H1 (cell line): ENCODE results near the gene AMH. TPM values are rescaled to one million over a fixed set of nuclear protein-coding genes. Genes with fewer than 3 reads are reported as not detected.

Experiments
- CTCF ChIA-PET: fragments of 300-600 bp; sonication (Branson Sonifier 250); formaldehyde crosslinking; loops from one replicate; lab custom pipeline; 2021; ENCODE audit not compliant: partially characterized antibody; lab: Charles Lee
- POLR2A ChIA-PET: fragments of 300-600 bp; sonication (Branson Sonifier 250); formaldehyde crosslinking; loops from one replicate; lab custom pipeline; 2021; ENCODE audit warnings: inconsistent platforms; ENCODE audit not compliant: partially characterized antibody; lab: Charles Lee
- DNase-seq, 2 experiments: peaks; one replicate each; pipeline versions ENCODE4 v3.0.0 to v3.0.0-alpha.2; 2010 to 2022; ENCODE audit warnings: low spot score in 2 of 2, low read depth in 1 of 2, mixed read lengths in 1 of 2
- FAIRE-seq: peaks from 2 replicates; lab custom pipeline; 2011; peaks lifted over from hg19 to GRCh38; lab: Jason Lieb, UNC
- H2AFZ ChIP-seq: 2 replicates; pipeline ENCODE4 v1.8.1; 2012; ENCODE audit warnings: low read length, inconsistent platforms
- H2AK5ac ChIP-seq: 2 replicates; pipeline ENCODE4 v1.6.1; 2013; ENCODE audit warnings: low read depth, low read length
- H2BK120ac ChIP-seq: replicated peaks from 2 replicates; pipeline ENCODE3; 2013; ENCODE audit warnings: low read depth, low read length, inconsistent platforms
- H2BK12ac ChIP-seq: 2 replicates; pipeline ENCODE4 v1.6.1; 2013; ENCODE audit warnings: low read depth, low read length
- H2BK15ac ChIP-seq: 2 replicates; pipeline ENCODE4 v1.6.1; 2013; ENCODE audit warnings: low read length
- H2BK20ac ChIP-seq: 2 replicates; pipeline ENCODE4 v1.6.1; 2013; ENCODE audit warnings: low read length
- H2BK5ac ChIP-seq: 2 replicates; pipeline ENCODE4 v1.6.1; 2013; ENCODE audit warnings: low read depth, low read length
- H3K14ac ChIP-seq: 2 replicates; pipeline ENCODE4 v1.6.1; 2013; ENCODE audit warnings: inconsistent platforms; ENCODE audit not compliant: insufficient read length
- H3K18ac ChIP-seq: 2 replicates; pipeline ENCODE4 v1.6.1; 2013; ENCODE audit warnings: low read length; ENCODE audit errors: extremely low read depth
- H3K23ac ChIP-seq: 2 replicates; pipeline ENCODE4 v1.6.1; 2013; ENCODE audit warnings: inconsistent platforms; ENCODE audit not compliant: insufficient read length
- H3K23me2 ChIP-seq: 2 replicates; pipeline ENCODE4 v1.6.1; 2013; ENCODE audit warnings: low read depth, low read length
- H3K27ac ChIP-seq: 2 replicates; pipeline ENCODE4 v1.6.1; 2011; ENCODE audit warnings: low read depth, low read length, inconsistent platforms
- H3K27me3 ChIP-seq, 4 experiments: replicated peaks in 1 of 4; 1 replicate in 1 of 4; 2 replicates in 3 of 4; pipeline versions ENCODE4 v1.6.1 to v1.8.1; 2011 to 2013; ENCODE audit warnings: low read length in 3 of 4, mild to moderate bottlenecking in 3 of 4, inconsistent platforms in 2 of 4, mixed read lengths in 2 of 4, moderate library complexity in 1 of 4; ENCODE audit not compliant: control insufficient read depth in 3 of 4, insufficient read depth in 3 of 4; ENCODE audit errors: extremely low read depth in 1 of 4
- H3K36me3 ChIP-seq, 4 experiments: 2 replicates each; pipeline versions ENCODE4 v1.6.1 to v1.8.1; 2011 to 2013; ENCODE audit warnings: mild to moderate bottlenecking in 4 of 4, low read length in 3 of 4, moderate library complexity in 2 of 4, control low read depth in 1 of 4, inconsistent platforms in 1 of 4; ENCODE audit not compliant: insufficient read depth in 4 of 4, control insufficient read depth in 2 of 4
- H3K4ac ChIP-seq: replicated peaks from 2 replicates; pipeline ENCODE3; 2013; ENCODE audit warnings: low read length, low read depth, mixed read lengths, inconsistent platforms; ENCODE audit not compliant: insufficient read length
- H3K4me1 ChIP-seq, 4 experiments: replicated peaks in 1 of 4; 1 replicate in 1 of 4; 2 replicates in 3 of 4; pipeline versions ENCODE4 v1.6.1 to v1.8.1; 2011 to 2013; ENCODE audit warnings: low read length in 3 of 4, inconsistent platforms in 2 of 4, mixed read lengths in 1 of 4; ENCODE audit not compliant: insufficient read depth in 4 of 4, control insufficient read depth in 3 of 4
- H3K4me2 ChIP-seq, 2 experiments: 2 replicates each; pipeline versions ENCODE4 v1.6.1 to v1.8.1; 2011 to 2013; ENCODE audit warnings: low read depth in 2 of 2, low read length in 2 of 2, control low read depth in 1 of 2, inconsistent platforms in 1 of 2, mild to moderate bottlenecking in 1 of 2; ENCODE audit not compliant: insufficient read depth in 1 of 2
- H3K4me3 ChIP-seq, 4 experiments: fragments of 200-600, 300-600 bp in 1 of 4; sonication (generic), shearing (Covaris generic), sonication (Bioruptor Twin) in 1 of 4; 2 replicates each; pipeline versions ENCODE4 v1.5.1 to v1.8.1; 2011 to 2016; ENCODE audit warnings: low read length in 4 of 4, low read depth in 3 of 4, control low read depth in 2 of 4, inconsistent platforms in 2 of 4, mild to moderate bottlenecking in 2 of 4, mixed read lengths in 1 of 4, moderate library complexity in 1 of 4; ENCODE audit not compliant: insufficient read depth in 2 of 4; ENCODE audit errors: extremely low read depth in 1 of 4
- H3K56ac ChIP-seq: replicated peaks from 2 replicates; pipeline ENCODE3; 2013; ENCODE audit warnings: low read depth, mild to moderate bottlenecking, mixed read lengths, low read length, inconsistent platforms; ENCODE audit not compliant: insufficient read length
- H3K79me1 ChIP-seq: 2 replicates; pipeline ENCODE4 v1.6.1; 2013; ENCODE audit warnings: low read depth, low read length, control low read depth
- H3K79me2 ChIP-seq, 2 experiments: 2 replicates each; pipeline versions ENCODE4 v1.6.1 to v1.8.1; 2012 to 2013; ENCODE audit warnings: low read length in 2 of 2, mild to moderate bottlenecking in 2 of 2, inconsistent platforms in 1 of 2; ENCODE audit not compliant: insufficient read depth in 2 of 2, control insufficient read depth in 1 of 2
- H3K9ac ChIP-seq, 4 experiments: replicated peaks in 1 of 4; 1 replicate in 1 of 4; 2 replicates in 3 of 4; pipeline versions ENCODE4 v1.6.1 to v1.8.1; 2011 to 2013; ENCODE audit warnings: low read depth in 3 of 4, low read length in 3 of 4, control low read depth in 2 of 4, mild to moderate bottlenecking in 2 of 4, moderate library complexity in 2 of 4, inconsistent platforms in 1 of 4; ENCODE audit errors: extremely low read depth in 1 of 4
- H3K9me3 ChIP-seq, 2 experiments: 2 replicates each; pipeline versions ENCODE4 v1.6.1 to v1.8.1; 2012 to 2013; ENCODE audit warnings: mild to moderate bottlenecking in 2 of 2, moderate library complexity in 2 of 2, control low read depth in 1 of 2, inconsistent platforms in 1 of 2, low read depth in 1 of 2, low read length in 1 of 2, mixed read lengths in 1 of 2; ENCODE audit not compliant: insufficient read depth in 2 of 2
- H4K20me1 ChIP-seq, 2 experiments: replicated peaks in 1 of 2; 2 replicates each; pipeline versions ENCODE3 to v1.8.1; 2011 to 2013; ENCODE audit warnings: inconsistent platforms in 2 of 2, low read length in 2 of 2, mild to moderate bottlenecking in 1 of 2; ENCODE audit not compliant: insufficient read depth in 2 of 2, control insufficient read depth in 1 of 2
- H4K5ac ChIP-seq: 2 replicates; pipeline ENCODE4 v1.6.1; 2013; ENCODE audit warnings: low read length, low read depth, mixed read lengths, inconsistent platforms; ENCODE audit not compliant: insufficient read length
- H4K8ac ChIP-seq: 2 replicates; pipeline ENCODE4 v1.8.0; 2013; ENCODE audit warnings: mild to moderate bottlenecking, moderate library complexity, low read length, inconsistent platforms; ENCODE audit not compliant: insufficient read depth; ENCODE audit errors: extremely low read depth
- H4K91ac ChIP-seq: replicated peaks from 2 replicates; pipeline ENCODE3; 2013; ENCODE audit warnings: low read length, mixed read lengths, inconsistent platforms; ENCODE audit not compliant: insufficient read length
- EGR1 ChIP-seq: IDR thresholded peaks from 2 replicates; pipeline ENCODE4 v1.6.1; 2011; ENCODE audit warnings: low read depth, low read length, borderline replicate concordance
- FOSL1 ChIP-seq: IDR thresholded peaks from 2 replicates; pipeline ENCODE4 v1.6.1; 2011; ENCODE audit warnings: mild to moderate bottlenecking, low read depth, low read length, moderate library complexity; ENCODE audit not compliant: insufficient read depth
- GABPA ChIP-seq: IDR thresholded peaks from 2 replicates; pipeline ENCODE4 v1.6.1; 2011; ENCODE audit warnings: mild to moderate bottlenecking, low read length, moderate library complexity, borderline replicate concordance; ENCODE audit not compliant: insufficient read depth
- GTF2F1 ChIP-seq: IDR thresholded peaks from 2 replicates; pipeline ENCODE4 v1.6.1; 2012; ENCODE audit warnings: low read depth, low read length, improper control_type of control experiment, borderline replicate concordance
- KDM5A ChIP-seq: fragments of 200-600 bp; IDR thresholded peaks from 2 replicates; pipeline ENCODE4 v1.7.1; 2012; ENCODE audit warnings: mild to moderate bottlenecking, low read length, inconsistent platforms, mixed read lengths
- POU5F1 ChIP-seq: IDR thresholded peaks from 2 replicates; pipeline ENCODE4 v1.6.1; 2011; ENCODE audit warnings: low read depth, mild to moderate bottlenecking, low read length, moderate library complexity
- SRF ChIP-seq: IDR thresholded peaks from 2 replicates; pipeline ENCODE4 v1.6.1; 2011; ENCODE audit warnings: mild to moderate bottlenecking, low read depth, low read length, moderate library complexity
- SUZ12 ChIP-seq: fragments of 200-600 bp; sonication (generic); IDR thresholded peaks from 2 replicates; pipeline ENCODE4 v1.6.1; 2012; ENCODE audit warnings: mild to moderate bottlenecking, inconsistent platforms, low read length, moderate library complexity, mixed read lengths
- TAF7 ChIP-seq: optimal IDR thresholded peaks from 2 replicates; pipeline ENCODE3; 2011; ENCODE audit warnings: low read depth, mild to moderate bottlenecking, inconsistent platforms, low read length, moderate library complexity, borderline replicate concordance
- TEAD4 ChIP-seq: IDR thresholded peaks from 2 replicates; pipeline ENCODE4 v1.6.1; 2012; ENCODE audit warnings: low read depth, low read length, inconsistent platforms, mixed read lengths
- WGBS, 2 experiments: shearing (Covaris generic) in 1 of 2; methylation state at CpG; one replicate each; pipeline versions ENCODE4 v1.1.6 to v1.1.7; 2013 to 2015; ENCODE audit warnings: low lambda C conversion rate in 2 of 2, mixed read lengths in 2 of 2, inconsistent platforms in 1 of 2, low coverage in 1 of 2, missing lambda C conversion rate in 1 of 2; ENCODE audit not compliant: insufficient replicate concordance in 2 of 2, insufficient coverage in 1 of 2, insufficient read length in 1 of 2; ENCODE audit errors: extremely low coverage in 1 of 2, missing lambda C conversion rate in 1 of 2; 5-methylcytosine and 5-hydroxymethylcytosine counted together
- polyA plus RNA-seq, 7 experiments: library from polyadenylated mRNA; depleted of rRNA in 3 of 7; stranded (reverse) in 5 of 7; unstranded in 2 of 7; fragments of >200 nt in 5 of 7; fragments of 200-250 nt in 2 of 7; gene quantifications; 1 replicate in 5 of 7; 2 replicates in 1 of 7; 4 replicates in 1 of 7; pipeline versions ENCODE4 v1.2.1 to v1.2.3, GENCODE V29; 2011 to 2013; ENCODE audit warnings: missing spikeins in 2 of 7, mixed read lengths in 2 of 7
- total RNA-seq: library from RNA; stranded (reverse); fragmentation: NEBNext Ultra II Directional; extraction: Animal tissue kit (Norgen Biotek cat#: 25700); gene quantifications from 2 replicates; pipeline ENCODE4 v1.2.1, GENCODE V29; 2021
- TF ChIP-seq, protein P1 (sequence below), 3 experiments: IDR thresholded peaks; 1 replicate in 2 of 3; 2 replicates in 1 of 3; pipeline versions ENCODE4 v1.5.1 to v1.6.1; 2011; ENCODE audit warnings: low read length in 3 of 3, mild to moderate bottlenecking in 3 of 3, inconsistent platforms in 2 of 3, low read depth in 1 of 3, moderate library complexity in 1 of 3; ENCODE audit not compliant: insufficient read depth in 1 of 3; ENCODE audit errors: control extremely low read depth in 1 of 3

AMH gene
- total and polyA plus RNA-seq, 2 of the 8 experiments (the other 6 are each of a cell fraction or from before 2014, with no cell fraction given) = 10.5 to 15.4 TPM

DNA sequence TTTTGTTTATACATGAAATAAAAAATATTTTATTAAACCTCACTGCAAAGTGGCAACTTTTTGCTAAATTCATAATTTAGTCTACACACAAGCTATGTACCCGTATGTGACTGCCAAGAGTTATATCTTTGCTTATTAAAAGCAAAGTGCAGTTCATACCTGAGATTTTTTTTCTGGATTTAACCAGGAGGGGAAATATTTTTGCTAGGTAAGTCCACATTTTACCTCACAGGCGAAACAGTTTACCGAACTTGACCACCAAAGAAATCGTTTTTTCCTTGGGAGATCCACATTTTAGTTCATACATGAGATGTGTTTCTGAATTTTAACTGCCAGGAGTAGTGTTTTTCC is 19.3 kb downstream of the AMH start:
- Histone ChIP-seq H3K18ac (no peak overlapping the region), H3K79me1 (no peaks in the 10 kb centered on the region), H3K23ac (no peak overlapping the region), H2BK15ac (no peak overlapping the region), H3K9ac (no peak overlapping the region), H3K4ac (no peak overlapping the region), H3K56ac (no peak overlapping the region), H3K9me3 (no peaks in the 10 kb centered on the region), H2BK20ac (no peak overlapping the region), H3K23me2 (peaks cover 5% of the 10 kb centered on the region; the same call in 1 of the 2 replicates), H3K4me2 (peak overlapping the region; percentile 38 to 63; a peak in 2 of 4 replicates), H3K27ac (no peak overlapping the region), H4K5ac (no peak overlapping the region), H2BK5ac (no peak overlapping the region), H2BK12ac (no peak overlapping the region), H4K20me1 (peaks cover 17 to 20% of the 10 kb centered on the region in 2 experiments), H4K8ac (no peak overlapping the region), H2AFZ (no peak overlapping the region), H3K4me1 (peaks cover 0 to 18% (median 6%) of the 10 kb centered on the region in 4 experiments; a peak in 5 of 7 replicates), H3K14ac (no peak overlapping the region), H3K36me3 (peaks cover 3 to 23% (median 9%) of the 10 kb centered on the region in 4 experiments; a peak in 5 of 8 replicates), H3K27me3 (no peaks in the 10 kb centered on the region), H3K4me3 (peak overlapping the region in 2 of 4 experiments; percentile 95 to 100; a peak in 3 of 8 replicates), H3K79me2 (peaks cover 20 to 34% of the 10 kb centered on the region in 2 experiments; a peak in 3 of 4 replicates), H2AK5ac (no peak overlapping the region), H4K91ac (no peak overlapping the region), H2BK120ac (no peak overlapping the region)
- FAIRE-seq = no peak
- WGBS, 2 experiments = 81% methylated on average over 4 of the region's 4 CpGs; no CpG with 5 or more reads in 1 of the 2 experiments
- DNase-seq = no peak
- POLR2A ChIA-PET = interaction anchor here (1.2 to 23.4 kb wide), 7 partner anchors 13 to 86 kb away, joined by 3 to 330 read pairs (median 8); partner anchors contain the start of genes AMH, JSRP1 and SF3A2
- CTCF ChIA-PET = interaction anchor here (1.4 kb wide), 1 partner anchor 29 kb away, joined by 4 read pairs; no protein-coding TSS in a partner anchor
- TF ChIP-seq EGR1 (no peak), GTF2F1 (no peak), SUZ12 (no peak), POU5F1 (no peak), TEAD4 (no peak), GABPA (no peak), FOSL1 (no peak), SRF (no peak), TAF7 (no peak), KDM5A (no peak)
- TF ChIP-seq, protein P1, sequence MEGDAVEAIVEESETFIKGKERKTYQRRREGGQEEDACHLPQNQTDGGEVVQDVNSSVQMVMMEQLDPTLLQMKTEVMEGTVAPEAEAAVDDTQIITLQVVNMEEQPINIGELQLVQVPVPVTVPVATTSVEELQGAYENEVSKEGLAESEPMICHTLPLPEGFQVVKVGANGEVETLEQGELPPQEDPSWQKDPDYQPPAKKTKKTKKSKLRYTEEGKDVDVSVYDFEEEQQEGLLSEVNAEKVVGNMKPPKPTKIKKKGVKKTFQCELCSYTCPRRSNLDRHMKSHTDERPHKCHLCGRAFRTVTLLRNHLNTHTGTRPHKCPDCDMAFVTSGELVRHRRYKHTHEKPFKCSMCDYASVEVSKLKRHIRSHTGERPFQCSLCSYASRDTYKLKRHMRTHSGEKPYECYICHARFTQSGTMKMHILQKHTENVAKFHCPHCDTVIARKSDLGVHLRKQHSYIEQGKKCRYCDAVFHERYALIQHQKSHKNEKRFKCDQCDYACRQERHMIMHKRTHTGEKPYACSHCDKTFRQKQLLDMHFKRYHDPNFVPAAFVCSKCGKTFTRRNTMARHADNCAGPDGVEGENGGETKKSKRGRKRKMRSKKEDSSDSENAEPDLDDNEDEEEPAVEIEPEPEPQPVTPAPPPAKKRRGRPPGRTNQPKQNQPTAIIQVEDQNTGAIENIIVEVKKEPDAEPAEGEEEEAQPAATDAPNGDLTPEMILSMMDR (IDR thresholded peaks at IDR 0.05; ENCODE audit: control extremely low read depth in 1 of 3, insufficient read depth in 1 of 3, low read depth in 1 of 3, low read length in 3 of 3) = no peak
